ENCODE data around the gene ASIP.
"Not testable (repeated sequence)": the region's sequence is repeated elsewhere in the genome, so short reads cannot be mapped to it uniquely, and the experiment has no call there.

Gene ASIP

DNA sequence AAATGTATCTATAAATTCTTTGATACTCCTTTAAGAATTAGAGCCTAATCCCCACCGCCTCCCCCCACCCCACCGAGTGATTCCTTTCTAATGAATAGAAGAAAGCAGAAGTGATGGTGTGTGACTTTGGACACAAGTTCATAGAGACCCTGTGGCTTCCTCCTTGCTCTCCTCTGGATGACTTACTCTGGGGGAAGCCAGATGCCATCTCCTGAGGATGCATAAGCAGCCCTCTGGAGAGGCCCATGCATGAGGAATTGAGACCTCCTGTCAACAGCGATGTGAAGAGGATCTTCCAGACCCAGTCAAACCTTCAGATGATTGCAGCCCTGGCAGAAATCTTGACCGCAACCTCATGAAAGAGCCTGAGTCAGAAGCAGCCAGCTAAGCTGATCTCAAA, 40.8 kb downstream of the ASIP start:
- no peak for DNase-seq (ENCODE audit: low read depth in 2 of 2, low spot score in 1 of 2)

DNA sequence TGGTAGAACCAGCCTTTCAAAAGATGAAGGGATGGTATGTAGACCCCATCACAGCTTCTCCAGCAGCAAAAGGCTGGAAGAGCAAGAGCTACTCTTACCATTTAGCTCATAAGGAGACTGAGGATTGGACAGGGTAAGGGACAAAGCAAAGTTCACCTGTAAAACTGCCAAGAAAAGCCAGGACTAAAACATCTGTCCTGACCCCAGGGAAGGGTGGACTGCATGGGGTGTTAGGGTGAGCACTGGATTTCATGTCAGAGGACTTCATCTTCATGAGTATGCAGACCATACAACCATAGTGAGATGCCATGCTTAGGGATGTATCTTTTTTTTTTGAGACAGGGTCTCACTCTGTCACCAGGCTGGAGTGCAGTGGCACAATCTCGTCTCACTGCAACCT, 42.6 kb downstream of the ASIP start:
- no peak for DNase-seq (ENCODE audit: low read depth in 2 of 2, low spot score in 1 of 2)

DNA sequence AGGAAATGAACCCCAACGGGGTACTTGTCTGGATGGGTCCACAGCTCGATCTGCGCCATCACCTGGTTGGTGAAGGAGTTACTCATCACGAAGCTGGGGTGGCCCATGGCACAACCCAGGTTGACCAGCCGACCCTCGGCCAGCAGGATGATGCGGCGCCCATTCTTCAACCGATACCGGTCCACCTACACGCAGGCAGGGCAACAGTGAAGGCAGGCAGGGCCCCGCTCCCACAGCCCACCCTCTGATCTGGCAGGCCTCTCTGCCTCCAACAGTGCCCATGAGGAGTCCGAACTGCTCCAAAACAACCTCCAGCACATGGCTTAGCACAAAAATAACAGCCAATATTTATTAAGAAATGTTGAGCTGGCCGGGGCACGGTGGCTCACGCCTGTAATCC, 44.2 kb downstream of the ASIP start:
- no peak for DNase-seq (ENCODE audit: low read depth in 2 of 2, low spot score in 1 of 2)

DNA sequence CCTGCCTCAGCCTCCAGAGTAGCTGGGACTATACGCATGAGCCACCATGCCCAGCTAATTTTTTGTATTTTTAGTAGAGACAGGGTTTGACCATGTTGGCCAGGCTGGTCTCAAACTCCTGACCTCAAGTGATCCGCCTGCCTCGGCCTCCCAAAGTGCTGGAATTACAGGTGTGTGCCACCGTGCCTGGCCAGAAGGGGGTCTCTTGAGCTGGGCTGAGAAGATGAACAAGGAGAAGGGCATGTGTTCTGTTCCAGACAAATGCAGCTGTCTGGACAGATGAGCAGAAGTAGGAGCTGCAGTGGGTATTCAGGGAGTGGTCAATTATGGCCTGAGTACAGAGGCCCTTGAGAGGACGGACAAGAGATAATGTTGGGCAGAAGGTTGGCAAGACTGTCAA, 46.3 kb downstream of the ASIP start:
- DNase-seq (ENCODE audit: low read depth in 2 of 2, low spot score in 1 of 2) = not testable (repeated sequence)

DNA sequence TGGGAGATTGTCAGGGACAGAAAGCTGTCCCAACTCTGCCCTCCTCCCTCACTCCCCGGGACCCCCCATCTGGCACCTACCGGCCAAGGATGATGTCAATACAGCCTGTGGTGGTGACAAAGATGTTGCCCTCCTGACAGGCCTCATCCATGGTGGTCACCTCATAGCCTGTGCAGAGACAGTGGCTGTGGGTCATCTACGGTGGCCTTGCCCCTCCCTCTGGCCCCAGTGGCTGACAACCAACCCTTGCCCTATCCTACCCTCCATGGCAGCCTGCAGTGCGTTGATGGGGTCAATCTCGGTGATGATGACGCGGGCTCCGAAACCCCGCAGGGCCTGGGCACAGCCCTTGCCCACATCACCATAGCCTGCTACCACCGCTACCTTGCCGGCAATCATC, 49.2 kb downstream of the ASIP start:
- DNase-seq (ENCODE audit: low read depth in 2 of 2, low spot score in 1 of 2) = no peak

DNA sequence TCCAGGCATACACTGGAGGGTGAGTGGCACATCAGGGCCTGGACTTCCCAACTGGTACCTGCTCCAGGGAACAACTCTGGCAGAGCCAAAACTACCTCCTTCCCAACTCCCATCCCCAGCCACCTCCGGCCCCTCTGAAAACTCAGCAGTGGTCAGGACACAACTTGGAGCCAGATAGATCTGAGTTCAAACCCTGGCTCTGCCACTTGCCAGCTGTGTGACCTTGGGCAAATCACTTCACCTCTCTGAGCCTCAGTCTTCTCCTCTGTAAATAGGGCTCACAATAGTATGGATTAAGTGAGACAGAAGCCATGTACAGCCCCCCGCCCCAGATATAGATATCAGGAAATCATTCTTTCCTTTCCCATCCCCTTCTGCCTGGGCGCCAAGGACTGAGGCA, 51.3 kb downstream of the ASIP start:
- DNase-seq (ENCODE audit: low read depth in 2 of 2, low spot score in 1 of 2) = no peak

DNA sequence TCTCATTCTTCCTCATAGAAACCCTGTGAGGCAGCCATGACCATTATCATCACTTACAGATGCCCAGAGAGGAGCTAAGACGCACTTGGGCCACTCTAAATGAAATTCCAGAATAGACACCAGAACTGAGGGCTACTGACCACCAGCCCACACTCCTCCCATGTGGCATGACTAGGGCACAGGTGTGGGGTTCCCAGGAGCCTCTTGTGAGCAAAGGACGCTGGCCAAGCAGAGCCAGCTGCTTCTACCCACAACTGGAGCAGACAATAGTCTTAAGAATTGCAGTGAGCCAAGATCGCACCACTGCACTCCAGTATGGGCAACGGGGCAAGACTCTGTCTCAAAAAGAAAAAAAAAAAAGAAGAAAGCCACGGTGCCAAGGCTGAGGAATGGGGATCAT, 51.9 kb downstream of the ASIP start:
- no peak for DNase-seq (ENCODE audit: low read depth in 2 of 2, low spot score in 1 of 2)

DNA sequence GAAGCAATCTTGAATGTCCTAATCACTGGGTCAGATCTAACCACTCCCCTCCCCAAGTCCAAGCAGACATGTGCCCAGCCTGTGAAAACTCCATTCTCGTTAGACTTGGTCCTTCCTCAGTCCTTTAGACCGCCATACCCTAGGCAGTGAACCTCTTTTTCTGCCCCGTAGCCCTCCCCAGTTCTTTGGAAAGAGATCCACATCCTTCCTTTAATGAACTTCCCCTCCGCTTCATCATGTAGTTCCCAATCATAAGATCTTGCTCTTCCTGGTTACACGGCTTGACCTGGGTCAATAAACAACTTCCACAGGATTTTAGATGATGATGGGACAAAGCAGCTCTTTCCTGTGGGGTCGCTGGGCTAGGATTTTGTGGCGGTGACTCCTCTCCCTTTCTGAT, 52.4 kb downstream of the ASIP start:
- DNase-seq (ENCODE audit: low read depth in 2 of 2, low spot score in 1 of 2) = no peak

DNA sequence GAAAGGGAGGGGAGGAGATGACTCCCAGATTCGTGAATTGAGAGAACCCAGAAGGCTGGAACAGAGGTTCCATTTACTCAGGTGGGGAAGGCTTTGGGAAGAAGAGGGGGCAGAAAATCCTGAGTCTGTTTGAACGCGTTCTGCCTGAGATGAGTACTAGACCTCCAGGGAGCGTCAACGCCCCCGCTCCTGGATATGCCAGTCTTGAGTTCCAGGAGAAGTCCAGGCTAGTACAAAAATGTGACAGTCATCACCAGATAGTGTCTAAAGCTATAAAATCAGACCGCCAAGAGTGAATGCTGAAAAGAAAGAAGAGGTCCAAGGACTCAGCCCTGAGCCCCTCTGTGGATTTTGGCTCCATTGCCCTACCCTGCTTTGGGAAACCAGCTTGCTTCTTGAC, 53.3 kb downstream of the ASIP start:
- DNase-seq (ENCODE audit: low read depth in 2 of 2, low spot score in 1 of 2) = no peak

DNA sequence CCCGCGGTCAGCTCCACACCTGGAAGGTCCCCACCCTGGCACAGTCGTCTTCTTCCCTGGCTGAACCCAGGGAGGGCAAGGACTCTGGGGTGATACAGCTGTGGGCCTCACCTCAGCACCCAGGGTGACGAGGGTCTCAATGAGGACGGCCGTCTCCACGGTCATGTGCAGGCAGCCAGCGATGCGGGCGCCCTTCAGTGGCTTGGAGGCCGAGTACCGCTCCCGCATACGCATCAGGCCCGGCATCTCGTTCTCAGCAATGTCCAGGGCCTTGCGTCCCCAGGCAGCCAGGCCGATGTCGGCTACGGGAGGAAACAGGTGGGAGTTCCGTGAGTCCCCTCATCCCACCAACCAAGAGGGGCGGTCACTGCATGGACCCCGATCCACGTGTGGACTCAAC, 54.1 kb downstream of the ASIP start:
- no peak for DNase-seq (ENCODE audit: low read depth in 2 of 2, low spot score in 1 of 2)

DNA sequence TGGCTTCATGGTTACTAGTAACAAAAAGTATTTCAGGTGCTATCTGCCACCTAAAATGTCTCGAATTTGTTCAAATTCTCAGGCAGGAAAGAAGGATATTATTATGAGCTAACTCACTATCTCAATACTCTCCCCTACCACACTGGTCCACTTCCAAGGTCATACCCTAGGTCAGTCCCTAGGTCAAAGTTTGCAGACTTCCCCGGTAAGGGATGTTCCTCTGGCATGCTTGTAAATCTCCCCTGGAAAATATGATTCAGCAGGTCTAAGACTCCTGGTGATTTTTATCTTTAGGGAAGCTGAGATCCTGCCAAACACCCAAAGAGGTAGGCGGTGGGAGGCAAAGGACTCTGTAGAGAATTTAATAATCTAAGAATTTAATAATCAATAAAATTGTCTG, 55.2 kb downstream of the ASIP start:
- no peak for DNase-seq (ENCODE audit: low read depth in 2 of 2, low spot score in 1 of 2)

DNA sequence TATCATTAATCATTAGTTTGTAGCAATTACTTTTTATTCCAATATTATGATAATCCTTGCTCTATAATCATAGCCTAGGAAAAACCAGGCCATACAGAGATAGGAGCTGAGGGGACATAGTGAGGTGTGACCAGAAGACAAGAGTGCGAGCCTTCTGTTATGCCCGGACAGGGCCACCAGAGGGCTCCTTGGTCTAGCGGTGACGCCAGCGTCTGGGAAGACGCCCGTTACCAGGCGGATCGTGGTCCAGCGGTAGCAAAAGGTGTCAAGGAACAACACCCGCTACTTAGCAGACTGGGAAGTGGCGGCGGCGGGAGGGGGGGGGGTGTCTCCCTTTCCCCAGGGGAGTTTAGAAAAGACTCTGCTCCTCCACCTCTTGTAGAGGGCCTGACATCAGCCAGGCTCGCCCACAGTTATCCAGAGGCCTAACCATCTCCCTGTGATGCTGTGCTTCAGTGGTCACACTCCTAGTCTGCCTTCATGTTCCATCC, 57.1 kb downstream of the ASIP start:
- DNase-seq (ENCODE audit: low read depth in 2 of 2, low spot score in 1 of 2) = not testable (repeated sequence)

DNA sequence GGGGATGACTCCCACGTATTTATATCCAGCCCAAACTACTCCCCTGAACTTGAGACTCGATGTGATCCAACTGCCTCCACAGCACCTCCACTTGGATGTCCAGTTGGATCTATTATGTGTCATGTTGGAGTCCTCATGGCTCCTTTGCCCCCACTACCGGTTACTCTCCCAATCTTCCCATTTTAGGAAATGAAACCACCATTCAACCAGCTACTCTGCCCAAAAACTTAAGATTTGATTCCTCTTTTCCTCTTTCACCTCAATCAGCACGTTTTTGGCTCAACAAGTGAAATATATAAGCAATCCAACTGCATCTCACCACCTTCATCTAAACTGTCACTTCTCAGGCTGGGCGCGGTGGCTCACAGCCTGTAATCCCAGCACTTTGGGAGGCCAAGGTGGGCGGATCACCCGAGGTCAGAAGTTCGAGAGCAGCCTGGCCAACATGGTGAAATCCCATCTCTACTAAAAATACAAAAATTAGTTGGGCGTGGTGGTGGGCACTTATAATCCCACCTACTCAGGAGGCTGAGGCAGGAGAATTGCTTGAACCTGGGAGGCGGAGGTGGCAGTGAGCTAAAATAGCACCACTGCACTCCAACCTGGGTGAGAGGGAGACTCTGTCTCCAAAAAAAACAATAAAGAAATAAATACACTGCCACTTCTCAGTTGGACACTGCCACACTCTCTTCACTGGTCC, 58.5 kb downstream of the ASIP start:
- no peak for DNase-seq (ENCODE audit: low read depth in 2 of 2, low spot score in 1 of 2)

DNA sequence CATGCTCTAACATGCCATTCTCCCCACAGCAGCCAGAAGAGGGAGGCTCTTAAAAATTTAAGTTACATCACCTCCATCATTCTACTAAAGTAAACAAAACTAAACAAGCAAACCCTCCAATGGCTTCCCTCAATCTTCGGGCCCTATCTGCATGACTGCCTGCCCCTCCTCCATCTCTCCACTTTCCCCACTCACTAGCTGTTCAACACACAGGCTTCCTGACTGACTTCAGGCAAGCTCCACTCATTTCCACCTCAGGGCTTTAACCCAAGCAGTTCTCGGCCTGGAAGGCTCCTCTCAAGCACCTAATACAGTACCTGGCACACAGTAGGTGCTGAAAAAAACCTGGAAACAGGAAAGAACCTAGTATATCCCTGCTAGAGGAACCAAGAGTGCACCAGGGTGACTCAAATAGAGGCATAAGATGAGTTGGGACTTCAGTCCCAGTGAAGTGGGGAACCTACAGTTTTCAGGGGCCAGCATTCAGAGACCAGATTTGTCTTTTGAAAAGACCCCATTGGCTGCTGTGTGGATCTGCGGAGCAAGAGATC, 59.1 kb downstream of the ASIP start:
- DNase-seq (ENCODE audit: low read depth in 2 of 2, low spot score in 1 of 2) = no peak

DNA sequence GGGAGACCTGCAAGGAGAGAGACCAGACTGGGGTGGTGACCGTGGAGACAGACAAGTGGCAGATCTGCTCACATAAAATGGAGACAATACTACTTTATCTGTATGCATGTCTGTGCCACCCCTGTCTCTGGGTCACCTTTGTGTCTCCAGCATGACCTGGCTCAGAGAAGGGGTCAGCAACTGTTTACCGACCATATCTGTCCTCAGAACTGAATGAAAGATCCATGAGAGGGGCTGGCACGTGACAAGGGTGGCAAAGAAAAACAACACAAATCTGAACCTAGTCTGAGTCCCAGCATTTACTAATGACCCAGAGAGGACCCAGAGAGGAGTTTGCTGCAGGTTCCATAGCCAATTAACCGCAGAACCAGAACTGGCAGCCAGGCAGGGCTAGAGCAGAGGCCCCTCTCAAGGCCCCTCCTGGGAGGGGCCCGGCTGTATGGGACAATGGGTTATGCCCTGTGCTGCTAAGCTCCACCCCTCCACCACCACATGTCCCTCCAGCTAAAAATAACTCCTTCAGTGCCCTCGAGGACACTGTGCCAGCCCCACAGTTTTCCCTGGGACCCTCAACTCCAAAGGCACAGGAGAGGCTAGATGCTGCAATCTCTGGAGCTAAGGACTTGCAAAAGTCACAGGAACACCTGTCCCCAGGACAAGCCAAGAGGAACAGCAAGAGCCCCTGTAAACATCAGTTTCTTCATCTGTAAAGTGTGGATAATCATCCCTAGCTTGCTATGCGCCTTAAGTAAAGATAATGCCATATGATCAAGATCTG, 59.8 kb downstream of the ASIP start:
- no peak for DNase-seq (ENCODE audit: low read depth in 2 of 2, low spot score in 1 of 2)

DNA sequence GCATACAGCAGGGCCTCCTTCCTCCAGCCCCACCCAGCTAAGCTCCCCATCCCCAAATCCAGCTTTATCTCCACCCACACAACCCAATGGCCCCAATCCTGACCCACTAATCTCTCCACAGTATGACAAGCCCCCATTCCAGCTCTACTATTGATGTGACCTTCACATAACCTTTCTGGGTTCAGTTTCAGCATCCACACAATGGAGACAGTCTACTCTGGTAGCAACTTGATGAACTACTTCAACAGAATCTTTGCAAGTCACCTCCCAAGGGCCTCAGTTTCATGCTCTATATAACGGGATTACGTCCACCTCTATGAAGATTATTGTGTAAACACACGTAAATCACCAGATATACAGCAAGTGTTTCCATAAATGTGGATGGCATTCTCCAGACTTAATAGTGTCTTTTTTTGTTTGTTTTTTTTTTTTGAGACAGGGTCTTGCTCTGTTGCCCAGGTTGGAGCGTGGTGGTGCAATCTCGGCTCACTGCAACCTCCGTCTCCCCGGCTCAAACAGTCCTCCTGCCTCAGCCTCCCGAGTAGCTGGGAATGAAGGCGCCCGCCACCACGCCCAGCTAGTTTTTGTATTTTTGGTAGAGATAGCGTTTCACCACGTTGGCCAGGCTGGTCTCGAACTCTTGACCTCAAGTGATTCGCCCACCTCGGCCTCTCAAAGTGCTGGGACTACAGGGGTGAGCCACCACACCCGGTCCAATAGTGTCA, 60.5 kb downstream of the ASIP start:
- DNase-seq (ENCODE audit: low read depth in 2 of 2, low spot score in 1 of 2) = no peak

DNA sequence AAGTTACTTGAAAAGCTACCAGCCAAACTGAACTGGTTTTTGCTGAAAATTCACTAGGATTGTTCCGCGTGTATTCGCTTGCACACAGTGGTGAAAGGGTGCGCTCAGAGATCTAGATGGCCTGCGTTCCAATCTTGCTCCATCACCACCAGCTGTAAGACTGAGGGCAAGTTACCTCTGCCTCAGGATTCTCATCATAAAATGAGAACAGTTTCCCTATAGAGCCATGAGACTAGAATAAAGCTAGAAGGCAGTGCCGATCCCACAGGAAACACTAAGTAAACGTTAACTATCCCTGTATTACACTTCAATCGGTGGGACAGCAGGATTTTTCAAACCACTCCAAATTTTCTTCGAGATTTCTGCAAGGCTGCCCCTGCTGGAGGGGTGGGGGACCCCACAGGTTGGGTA, 61.1 kb downstream of the ASIP start:
- no peak for DNase-seq (ENCODE audit: low read depth in 2 of 2, low spot score in 1 of 2)

DNA sequence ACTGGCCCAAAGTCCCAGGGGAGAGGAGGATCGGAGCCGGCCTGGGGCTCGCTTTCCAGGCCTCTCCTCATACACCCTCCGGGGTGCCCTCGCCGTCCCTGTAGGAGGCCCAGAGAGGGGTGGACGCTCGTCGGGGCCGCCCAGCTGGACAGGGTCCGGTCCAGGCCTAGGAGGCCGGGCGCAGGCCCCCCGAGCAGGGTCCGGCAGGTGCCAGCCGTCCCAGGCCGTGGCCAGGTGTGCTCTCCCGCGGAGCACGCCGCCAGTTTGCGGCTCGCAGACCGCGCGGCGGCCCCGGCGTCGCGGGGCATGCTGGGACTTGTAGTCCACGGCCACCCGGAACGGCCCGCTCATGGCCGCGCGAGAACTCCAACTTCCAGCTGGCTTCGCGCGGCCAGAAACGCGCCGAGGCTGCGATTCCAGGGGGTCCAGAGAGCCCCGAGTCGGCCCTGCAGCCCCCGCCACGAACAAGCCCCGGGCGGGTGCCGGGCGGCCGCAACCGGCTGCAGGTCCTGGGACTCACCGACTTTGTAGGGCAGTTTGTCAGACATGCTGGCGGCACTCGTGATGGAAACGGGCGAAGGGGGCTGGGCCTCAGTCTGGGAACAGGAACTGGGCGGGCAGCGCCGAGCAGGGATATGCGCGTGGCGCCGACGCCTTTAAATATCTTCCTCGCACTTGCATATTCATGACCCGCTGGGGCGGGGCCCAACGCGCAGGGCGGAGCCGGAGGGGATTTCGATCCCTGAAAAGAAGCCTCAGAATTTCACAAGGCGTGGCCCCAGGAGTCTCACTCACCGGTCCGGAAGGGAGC, 61.7 kb downstream of the ASIP start, which contains the start of gene AHCY:
AHCY (minus strand) TSS at position 633 of the 811 bp plus-strand sequence; CDS start at position 548, 85 bp downstream.
- peak; percentile 82 to 88 for DNase-seq (ENCODE audit: low read depth in 2 of 2, low spot score in 1 of 2)

DNA sequence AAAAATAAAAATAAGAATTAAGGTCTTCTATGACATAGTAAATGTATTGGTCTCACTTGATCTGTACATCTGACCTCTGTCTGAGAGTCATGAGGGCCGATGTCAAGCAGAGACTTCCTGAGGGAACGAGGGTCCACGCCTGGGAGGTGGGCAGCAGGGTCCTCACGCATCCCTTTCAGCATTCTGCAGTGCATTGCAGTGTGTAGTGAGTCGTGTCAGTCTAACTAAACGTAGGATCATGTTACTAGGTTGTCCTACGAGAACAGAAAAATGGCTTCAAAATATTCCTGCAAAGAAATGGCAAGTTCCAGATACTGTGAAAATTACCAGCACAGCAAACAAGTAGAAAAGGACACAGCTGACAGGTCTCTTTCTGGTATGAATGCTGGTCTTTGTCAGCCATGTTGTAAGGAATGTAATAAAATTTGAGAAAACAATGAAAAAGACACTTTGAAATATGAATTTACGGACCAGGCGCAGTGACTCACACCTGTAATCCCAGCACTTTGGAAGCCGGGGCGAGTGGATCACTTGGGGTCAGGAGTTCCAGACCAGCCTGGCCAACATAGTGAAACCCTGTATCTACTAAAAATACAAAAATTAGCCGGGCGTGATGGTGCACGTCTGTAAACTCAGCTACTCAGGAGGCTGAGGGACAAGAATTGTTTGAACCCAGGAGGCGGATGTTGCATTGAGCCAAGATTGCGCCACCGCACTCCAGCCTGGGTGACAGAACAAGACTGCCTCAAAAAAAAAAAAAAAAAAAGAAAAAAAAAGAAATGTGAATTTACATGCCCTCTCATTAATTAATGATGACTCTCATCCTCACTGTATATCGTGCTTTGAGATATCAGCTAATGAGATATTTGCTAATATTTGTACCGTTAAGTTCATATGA, 64.4 kb downstream of the ASIP start:
- no peak for DNase-seq (ENCODE audit: low read depth in 2 of 2, low spot score in 1 of 2)

DNA sequence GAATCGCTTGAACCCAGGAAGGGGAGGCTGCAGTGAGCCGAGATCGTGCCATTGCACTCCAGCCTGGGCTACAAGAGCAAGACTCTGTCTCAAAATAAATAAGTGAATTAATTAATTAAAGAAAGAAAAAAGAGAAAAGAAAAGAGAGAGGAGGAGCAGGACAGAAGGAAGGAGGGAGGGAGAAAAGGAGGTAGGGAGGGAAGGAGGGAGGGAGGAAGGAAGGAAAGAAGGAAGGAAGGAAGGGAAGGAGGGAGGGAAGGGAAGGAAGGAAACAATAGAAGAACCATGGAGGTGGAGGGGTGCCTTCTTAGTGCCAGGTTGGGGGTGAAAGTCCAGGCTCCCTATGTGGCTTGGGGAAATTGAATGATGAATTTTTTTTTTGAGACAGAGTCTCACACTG, 68.5 kb downstream of the ASIP start:
- no peak for DNase-seq (ENCODE audit: low read depth in 2 of 2, low spot score in 1 of 2)
